Heart left ventricle (tissue), 16 donors: ENCODE measurements around the gene BRIP1. TPM values are rescaled to one million over a fixed set of nuclear protein-coding genes. Genes with fewer than 3 reads are reported as not detected.

Experiments used
- ATAC-seq, 4 donors: fragments of 200-7000 bp; cut with Tn5 transposase; one replicate each; pipeline ENCODE4 v1.9.1; 2020 to 2022; ENCODE audit warnings: moderate library complexity in 4 of 4, mild to moderate bottlenecking in 3 of 4, moderate number of reproducible peaks in 1 of 4
- DNase-seq, 5 donors: peaks; one replicate each; pipeline ENCODE4 v3.0.0-alpha.2; 2020
- H3K27ac ChIP-seq, 12 donors: fragments of 200-600 bp; sonication (generic) in 4 of 12; one replicate each; pipeline versions ENCODE4 v1.5.0 to v1.8.0; 2016 to 2022; ENCODE audit warnings: mild to moderate bottlenecking in 2 of 12
- H3K27me3 ChIP-seq, 9 donors: fragments of 200-600 bp; sonication (generic) in 2 of 9; one replicate each; pipeline versions ENCODE4 v1.5.1 to v1.8.0; 2016 to 2022; ENCODE audit warnings: mild to moderate bottlenecking in 3 of 9
- H3K36me3 ChIP-seq, 9 donors: fragments of 200-600 bp; sonication (generic) in 2 of 9; one replicate each; pipeline versions ENCODE4 v1.5.0 to v1.8.0; 2018 to 2022; ENCODE audit warnings: mild to moderate bottlenecking in 2 of 9
- H3K4me1 ChIP-seq, 12 donors: fragments of 200-600 bp; sonication (generic) in 4 of 12; one replicate each; pipeline versions ENCODE4 v1.5.0 to v1.8.0; 2016 to 2022; ENCODE audit warnings: mild to moderate bottlenecking in 3 of 12
- H3K4me3 ChIP-seq, 12 donors: fragments of 200-600 bp; sonication (generic) in 4 of 12; one replicate each; pipeline versions ENCODE4 v1.5.0 to v1.8.0; 2017 to 2022; ENCODE audit warnings: mild to moderate bottlenecking in 9 of 12, moderate library complexity in 4 of 12
- H3K9me3 ChIP-seq, 12 donors: fragments of 200-600 bp; sonication (generic) in 4 of 12; one replicate each; pipeline versions ENCODE4 v1.5.0 to v1.8.0; 2016 to 2022; ENCODE audit warnings: mild to moderate bottlenecking in 1 of 12
- POLR2A ChIP-seq, 2 donors: fragments of 450-650 bp; IDR thresholded peaks; one replicate each; pipeline ENCODE4 v1.6.1; 2017; ENCODE audit warnings: antibody characterized with exemption in 2 of 2, mild to moderate bottlenecking in 2 of 2, moderate library complexity in 2 of 2
- WGBS, 4 donors: extraction: QIAGEN DNeasy Blood & Tissue Kit in 2 of 4; methylation state at CpG; one replicate each; pipeline versions ENCODE4 v1.1.5 to v1.1.7; 2013 to 2018; 5-methylcytosine and 5-hydroxymethylcytosine counted together
- intact Hi-C, 10 donors: fragments of 100-400 bp; cut with DNase I; formaldehyde crosslinking; loops; one replicate each; pipeline versions ENCODE4 v1.11.1 to v1.14.2; 2022
- polyA plus RNA-seq, 2 donors: library from polyadenylated mRNA; stranded (reverse); fragments of 200-250 nt; gene quantifications; one replicate each; pipeline ENCODE4 v1.2.3, GENCODE V29; 2013
- total RNA-seq, 9 donors: library from RNA; depleted of rRNA in 2 of 9; stranded (reverse); fragments of >200 nt in 2 of 9; fragmentation: NEBNext Ultra II Directional in 3 of 9; extraction: Animal tissue kit (Norgen Biotek cat#: 25700) in 3 of 9; gene quantifications; one replicate each; pipeline versions ENCODE4 v1.1.0 to v1.2.4, GENCODE V29; 2016 to 2023
- TF ChIP-seq, protein P1 (sequence below), 12 donors: fragments of 200-600 bp; sonication (generic) in 4 of 12; IDR thresholded peaks; one replicate each; pipeline versions ENCODE4 v1.5.0 to v1.8.0; 2018 to 2022; ENCODE audit warnings: antibody characterized with exemption in 12 of 12, mild to moderate bottlenecking in 5 of 12
- donor health status: ischemic (EF 13 %, LVEDD 7.1; RV severe dilation, severe dysfunction).
- donor health status: healthy with polysubstance abuse.
- donor health status: DM: no; HTN: yes; CAD: no.
- donor health status: DM: no; HTN: no; CAD: no.
- donor health status: ischemic (EF 25% LVEDD 6.9; RV normal size, moderate dysfunction).
- donor health status: ischemic (EF 25% LVEDD 5.7; RV mildly dilated, moderate dysfunction).
- donor health status: healthy.
- donor health status: DM: yes; HTN: yes; CAD: no.
- donor health status: ischemic (EF 35%, LVEDD 5.7; RV mildly dilated, moderate dysfunction).
- donor health status: nonischemic (EF 11% LVEDD 7.7; RV severe dilation, severe dysfunction).
- donor health status: DM: yes; HTN: yes; CAD: no.
- donor health status: PGD.
- donor health status: ischemic (EF 29% LVEDD 5.4; RV normal size, mild dysfunction).
- donor health status: nonischemic (EF 23%, LVEDD 6.1; RV moderate dilation, normal function).

Gene BRIP1
- total and polyA plus RNA-seq, 11 donors, result 0.04 to 2.2 (median 0.12) TPM; not detected in 3

- ATAC-seq, result no peak
- no peak overlapping the region for H3K4me3 ChIP-seq
- WGBS, 4 donors, result 94 to 99% (median 98%) methylated on average over 1 of the region's 1 CpG
- peaks cover 0 to 3% (median 0%) of the 10 kb centered on the region in 12 donors for H3K9me3 ChIP-seq
- no peaks in the 10 kb centered on the region for H3K4me1 ChIP-seq
- DNase-seq, result no peak
- TF ChIP-seq, protein P1, sequence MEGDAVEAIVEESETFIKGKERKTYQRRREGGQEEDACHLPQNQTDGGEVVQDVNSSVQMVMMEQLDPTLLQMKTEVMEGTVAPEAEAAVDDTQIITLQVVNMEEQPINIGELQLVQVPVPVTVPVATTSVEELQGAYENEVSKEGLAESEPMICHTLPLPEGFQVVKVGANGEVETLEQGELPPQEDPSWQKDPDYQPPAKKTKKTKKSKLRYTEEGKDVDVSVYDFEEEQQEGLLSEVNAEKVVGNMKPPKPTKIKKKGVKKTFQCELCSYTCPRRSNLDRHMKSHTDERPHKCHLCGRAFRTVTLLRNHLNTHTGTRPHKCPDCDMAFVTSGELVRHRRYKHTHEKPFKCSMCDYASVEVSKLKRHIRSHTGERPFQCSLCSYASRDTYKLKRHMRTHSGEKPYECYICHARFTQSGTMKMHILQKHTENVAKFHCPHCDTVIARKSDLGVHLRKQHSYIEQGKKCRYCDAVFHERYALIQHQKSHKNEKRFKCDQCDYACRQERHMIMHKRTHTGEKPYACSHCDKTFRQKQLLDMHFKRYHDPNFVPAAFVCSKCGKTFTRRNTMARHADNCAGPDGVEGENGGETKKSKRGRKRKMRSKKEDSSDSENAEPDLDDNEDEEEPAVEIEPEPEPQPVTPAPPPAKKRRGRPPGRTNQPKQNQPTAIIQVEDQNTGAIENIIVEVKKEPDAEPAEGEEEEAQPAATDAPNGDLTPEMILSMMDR (IDR thresholded peaks at IDR 0.05), result no peak
- no peak for TF ChIP-seq POLR2A (IDR thresholded peaks at IDR 0.05)
- intact Hi-C loops, result no loop called here
- no peaks in the 10 kb centered on the region for H3K36me3 ChIP-seq
- no peak overlapping the region for H3K27ac ChIP-seq
- no peaks in the 10 kb centered on the region for H3K27me3 ChIP-seq
These were observed 153.8 kb downstream of the BRIP1 start for GRCh38 chr17:61709567-61709966.

- WGBS, 4 donors, result 95 to 98% (median 96%) methylated on average over 3 of the region's 3 CpGs
- H3K4me1 ChIP-seq, result no peaks in the 10 kb centered on the region
- H3K4me3 ChIP-seq, result no peak overlapping the region
- no peaks in the 10 kb centered on the region for H3K27me3 ChIP-seq
- no peak for ATAC-seq
- H3K27ac ChIP-seq, result no peak overlapping the region
- intact Hi-C loops, result no loop called here
- DNase-seq, result no peak
- H3K9me3 ChIP-seq, result peaks cover 0 to 33% (median 18%) of the 10 kb centered on the region in 12 donors
- TF ChIP-seq POLR2A (IDR thresholded peaks at IDR 0.05), result no peak
- TF ChIP-seq, protein P1 (IDR thresholded peaks at IDR 0.05), result no peak
- H3K36me3 ChIP-seq, result no peaks in the 10 kb centered on the region
These were observed 158.3 kb downstream of the BRIP1 start for GRCh38 chr17:61704935-61705449.

DNA sequence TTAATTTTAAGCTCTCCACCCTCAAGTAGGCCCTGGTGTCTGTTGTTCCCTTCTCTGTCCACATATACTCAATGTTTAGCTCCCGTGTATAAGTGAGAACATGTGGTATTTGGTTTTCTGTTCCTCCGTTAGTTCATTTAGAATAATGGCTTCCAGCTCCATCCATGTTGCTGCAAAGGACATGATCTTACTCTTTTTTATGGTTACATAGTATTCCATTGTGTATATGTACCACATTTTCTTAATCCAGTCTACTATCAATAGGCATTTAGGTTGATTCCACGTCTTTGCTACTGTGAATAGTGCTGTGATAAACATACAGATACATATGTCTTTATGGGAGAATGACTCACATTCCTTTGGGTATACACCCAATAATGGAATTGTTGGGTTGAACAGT is 160.9 kb downstream of the BRIP1 start:
- Histone ChIP-seq H3K36me3 (no peaks in the 10 kb centered on the region), H3K9me3 (peaks cover 0 to 58% (median 32%) of the 10 kb centered on the region in 12 donors), H3K4me3 (no peak overlapping the region), H3K27me3 (no peaks in the 10 kb centered on the region), H3K4me1 (no peaks in the 10 kb centered on the region), H3K27ac (no peak overlapping the region)
- TF ChIP-seq, protein P1 (IDR thresholded peaks at IDR 0.05), result no peak
- no peak for TF ChIP-seq POLR2A (IDR thresholded peaks at IDR 0.05)
- no peak for DNase-seq
- WGBS, 4 donors, result 98 to 100% (median 99%) methylated on average over 3 of the region's 3 CpGs
- ATAC-seq, result no peak
- intact Hi-C loops, result no loop called here

GRCh38 chr17:61701978-61702377 is 161.3 kb downstream of the BRIP1 start:
- no peak for TF ChIP-seq POLR2A (IDR thresholded peaks at IDR 0.05)
- TF ChIP-seq, protein P1 (IDR thresholded peaks at IDR 0.05), result no peak
- DNase-seq (no peak), ATAC-seq (no peak)
- intact Hi-C loops, result no loop called here
- peaks cover 0 to 60% (median 32%) of the 10 kb centered on the region in 12 donors for H3K9me3 ChIP-seq
- H3K27me3 ChIP-seq, result no peaks in the 10 kb centered on the region
- H3K4me3 ChIP-seq, result no peak overlapping the region
- 96 to 100% (median 96%) methylated on average over 1 of the region's 1 CpG for WGBS, 4 donors
- no peaks in the 10 kb centered on the region for H3K4me1 ChIP-seq
- no peak overlapping the region for H3K27ac ChIP-seq
- no peaks in the 10 kb centered on the region for H3K36me3 ChIP-seq
